LoVo (cell line): Measurements from ENCODE around the gene OSBPL2.

ENCODE experiments used
- DNase-seq: peaks from one replicate; pipeline ENCODE4 v3.0.0-alpha.2; 2016; ENCODE audit warnings: low spot score

Gene OSBPL2

DNA sequence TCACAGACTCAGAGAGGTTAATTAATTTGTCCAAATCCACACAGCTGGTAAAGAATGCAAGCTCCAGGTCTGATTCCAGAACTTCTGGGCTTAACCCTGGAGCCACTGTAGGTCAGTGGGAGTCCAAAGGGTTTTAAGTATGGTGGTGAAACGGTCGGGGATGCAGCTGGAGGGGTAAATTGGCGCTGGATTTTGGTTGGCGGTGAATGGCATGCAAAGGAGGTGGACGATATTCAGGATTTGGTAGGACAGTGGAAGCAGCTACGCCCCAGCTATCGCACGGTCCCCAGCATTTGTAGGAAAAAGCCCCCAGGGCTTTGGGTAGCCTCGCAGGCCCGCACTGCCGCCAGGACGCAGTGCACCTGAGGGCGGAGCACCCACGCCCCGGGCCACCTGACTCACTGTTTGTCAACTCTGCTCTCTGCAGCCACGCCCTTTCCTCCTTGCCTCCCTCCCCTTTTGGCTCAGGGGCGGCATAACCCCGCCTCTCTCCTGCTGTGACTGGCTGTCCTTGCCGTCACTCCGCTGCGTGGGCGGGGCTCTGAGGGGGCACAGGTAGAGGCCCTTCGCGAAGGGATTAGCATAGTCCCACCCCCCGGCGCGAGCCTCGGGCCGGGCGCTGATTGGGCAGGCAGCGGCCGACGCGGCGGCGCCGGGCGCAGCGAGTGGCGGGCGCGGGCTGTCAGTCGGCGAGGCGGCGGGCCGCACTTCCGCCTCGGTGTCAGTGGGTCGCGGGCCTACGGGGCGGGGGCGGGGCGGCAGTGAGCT, at the start of gene OSBPL2:
Gene OSBPL2, plus strand, starts transcription at position 721 of the 768 bp plus-strand sequence. CDS start 17,664 bp downstream, outside the sequence.
- DNase-seq: peak; percentile 96

DNA sequence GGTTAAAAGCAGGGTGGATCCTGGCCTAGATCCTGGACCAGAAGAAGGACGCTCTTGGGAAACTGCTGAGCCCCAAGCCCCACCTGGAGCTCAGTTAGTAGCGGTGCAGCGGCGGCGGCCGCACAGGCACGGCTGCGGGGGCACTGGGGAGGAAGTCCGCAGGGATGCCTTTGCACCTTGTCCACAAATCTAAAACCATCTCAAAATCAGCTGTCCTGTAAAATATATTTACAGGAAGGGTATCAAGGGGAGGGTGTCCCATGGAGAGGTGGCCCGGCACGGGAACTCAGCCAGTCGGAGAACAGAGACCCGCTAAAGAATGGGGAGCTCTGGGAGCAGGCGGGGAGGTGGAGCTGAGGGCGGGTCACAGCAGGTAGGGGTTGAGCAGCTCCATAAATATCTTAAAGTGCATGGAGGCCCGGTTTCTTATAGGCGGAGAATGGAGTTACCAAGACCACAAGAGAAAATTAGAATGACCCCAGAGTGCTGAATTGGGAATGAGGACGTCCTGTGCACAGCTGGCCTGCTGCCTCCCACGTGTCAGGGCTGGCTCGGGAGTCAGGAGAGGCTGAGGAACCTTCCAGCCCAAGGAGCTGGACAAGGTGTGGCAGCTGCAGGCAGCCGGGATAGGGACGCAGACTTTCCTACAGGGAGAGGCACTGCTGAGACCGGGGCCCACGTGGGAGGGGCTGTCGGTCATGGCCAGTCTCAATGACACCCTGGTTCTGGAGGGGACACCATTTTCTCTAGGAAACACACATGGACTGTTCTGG, 47.5 kb upstream of the OSBPL2 start:
- DNase-seq: no peak

DNA sequence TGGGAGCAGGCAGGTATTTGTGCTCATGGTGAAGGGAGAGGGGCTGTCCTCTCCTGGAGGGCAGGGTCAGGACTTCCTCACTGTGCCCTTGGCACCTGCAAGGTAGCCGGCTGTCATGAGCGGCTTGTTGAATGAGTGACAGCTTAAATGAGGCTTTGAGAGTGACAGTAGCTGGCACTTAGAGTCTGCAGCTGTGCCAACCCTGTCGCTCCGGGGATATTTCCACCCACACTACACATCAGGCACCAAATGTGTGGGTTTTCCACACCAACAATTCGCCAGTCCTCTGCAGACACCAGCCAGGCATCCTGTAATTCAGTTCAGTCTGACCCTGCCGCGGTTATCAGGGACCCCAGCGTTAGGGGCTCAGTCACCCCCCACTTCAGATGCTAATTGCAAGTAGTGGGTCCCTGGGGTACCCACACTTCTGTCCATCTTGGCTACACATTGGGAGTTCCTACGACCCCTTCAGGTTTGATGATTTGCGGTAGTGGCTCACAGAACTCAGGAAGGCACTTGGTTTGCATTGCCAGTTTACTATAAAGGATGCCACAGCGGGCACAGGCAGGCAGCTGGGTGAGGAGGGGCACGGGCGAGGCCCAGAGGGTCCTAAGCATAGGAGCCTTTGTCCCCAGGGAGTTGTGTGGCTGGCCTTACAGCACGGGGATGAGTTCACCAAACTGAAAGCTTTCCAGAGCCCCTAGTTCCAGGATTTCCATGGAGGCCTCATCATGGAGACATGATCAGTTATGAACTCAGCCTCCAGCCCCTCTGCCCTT, 46.4 kb upstream of the OSBPL2 start:
- DNase-seq: no peak

DNA sequence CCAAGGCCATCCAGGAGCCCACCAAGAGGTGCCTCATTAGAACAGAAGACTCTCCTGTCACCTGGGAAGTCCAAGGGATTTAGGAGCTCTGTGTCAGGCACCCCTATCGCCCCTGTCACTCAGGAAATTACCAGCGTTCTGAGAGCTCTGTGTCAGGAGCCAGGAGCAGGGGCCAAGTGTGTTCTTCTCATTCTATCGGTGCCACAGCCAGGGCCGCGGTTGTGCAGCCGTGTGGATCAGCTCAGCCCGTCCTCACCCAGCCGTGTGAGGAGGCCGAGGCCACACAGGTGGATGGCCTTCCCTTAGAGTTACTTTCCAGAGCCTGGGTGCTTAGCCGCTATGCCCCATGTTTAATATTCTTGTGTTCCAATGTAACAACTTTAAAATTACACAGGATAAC, 45.7 kb upstream of the OSBPL2 start:
- DNase-seq: no peak

DNA sequence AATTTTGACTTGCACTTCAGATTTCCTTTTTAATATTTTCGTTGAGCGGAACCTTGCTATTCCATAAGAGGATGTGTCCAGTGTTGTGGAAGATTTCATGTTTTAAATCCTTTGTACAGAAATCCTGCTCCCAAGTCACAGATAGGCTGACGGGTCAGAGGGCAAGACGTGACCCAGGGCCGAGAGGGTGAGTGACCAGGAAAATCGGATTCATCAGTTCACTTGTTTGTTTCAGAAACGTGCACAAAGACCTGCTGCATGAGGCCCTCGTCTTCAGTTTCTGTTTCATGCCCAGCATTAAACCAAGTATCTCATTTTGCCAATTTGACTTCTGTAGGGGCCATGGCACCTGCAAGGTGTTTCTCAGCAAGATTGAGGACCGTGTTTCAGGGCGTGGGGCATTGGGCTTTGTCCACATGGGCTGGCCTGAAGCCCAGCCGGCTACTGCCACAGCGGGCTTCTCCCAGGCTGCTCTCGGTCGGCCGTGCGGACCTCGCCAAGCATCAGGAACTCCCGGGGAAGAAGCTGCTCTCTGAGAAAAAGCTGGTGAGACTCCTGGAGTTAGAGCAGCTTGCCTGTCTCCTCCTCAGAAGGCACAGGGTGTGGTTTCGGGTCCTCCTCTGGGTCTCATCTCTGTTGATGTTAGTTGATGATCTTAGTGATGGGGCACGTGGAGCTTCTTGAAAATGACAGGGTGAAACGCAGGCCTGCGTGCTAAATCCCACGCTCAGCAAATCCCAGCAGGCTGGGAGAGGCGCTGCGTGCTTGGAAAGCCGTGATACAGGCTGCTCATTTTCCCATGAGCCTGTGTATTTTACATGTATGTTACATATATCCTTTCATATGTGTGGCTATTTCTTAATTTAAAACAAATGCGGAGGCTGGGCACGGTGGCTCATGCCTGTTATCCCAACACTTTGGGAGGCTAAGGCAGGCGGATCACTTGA, 45.0 kb upstream of the OSBPL2 start:
- DNase-seq: no peak

DNA sequence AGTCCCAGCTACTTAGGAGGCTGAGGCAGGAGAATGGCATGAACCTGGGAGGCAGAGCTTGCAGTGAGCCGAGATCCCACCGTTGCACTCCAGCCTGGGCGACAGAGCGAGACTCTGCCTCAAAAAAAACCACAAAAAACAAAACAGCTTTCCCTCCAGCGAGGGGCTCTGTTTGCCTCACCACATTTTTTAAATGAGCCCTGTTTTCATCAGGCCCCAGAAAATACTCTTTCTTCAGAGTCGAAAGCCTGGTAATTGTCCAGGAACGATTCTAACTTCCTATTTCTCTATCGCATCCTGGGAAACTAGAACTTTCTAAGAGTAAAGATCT, 43.3 kb upstream of the OSBPL2 start:
- DNase-seq: no peak

DNA sequence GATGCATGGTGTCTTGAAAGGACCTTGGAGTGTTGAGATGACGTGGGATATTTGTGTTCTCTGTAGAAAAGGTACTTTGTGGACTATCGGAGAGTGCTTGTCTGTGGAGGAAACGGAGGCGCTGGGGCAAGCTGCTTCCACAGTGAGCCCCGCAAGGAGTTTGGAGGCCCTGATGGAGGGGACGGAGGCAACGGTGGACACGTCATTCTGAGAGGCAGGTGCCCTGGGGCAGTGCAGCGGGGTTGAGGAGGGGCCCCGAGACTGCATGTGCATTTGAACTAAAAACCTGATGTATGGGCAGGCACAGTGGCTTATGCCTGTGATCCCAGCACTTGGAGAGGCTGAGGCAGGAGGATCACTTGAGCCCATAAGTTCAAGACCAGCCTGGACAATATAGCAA, 42.6 kb upstream of the OSBPL2 start:
- no peak for DNase-seq

DNA sequence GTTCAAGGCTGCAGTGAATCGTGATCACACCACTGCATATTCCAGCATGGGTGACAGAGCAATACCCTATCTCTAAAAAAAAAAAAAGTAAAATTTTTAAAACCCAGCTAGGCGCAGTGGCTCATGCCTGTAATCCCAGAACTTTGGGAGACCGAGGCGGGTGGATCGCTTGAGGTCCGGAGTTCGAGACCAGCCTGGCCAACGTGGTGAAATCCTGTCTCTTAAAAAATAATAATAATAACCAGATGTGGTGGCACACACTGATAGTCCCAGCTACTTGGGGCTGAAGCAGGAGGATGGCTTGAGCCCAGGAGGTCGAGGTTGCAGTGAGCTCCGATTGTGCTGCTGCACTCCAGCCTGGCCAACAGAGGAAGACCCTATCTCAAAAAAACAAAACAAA, 42.0 kb upstream of the OSBPL2 start:
- DNase-seq: no peak

DNA sequence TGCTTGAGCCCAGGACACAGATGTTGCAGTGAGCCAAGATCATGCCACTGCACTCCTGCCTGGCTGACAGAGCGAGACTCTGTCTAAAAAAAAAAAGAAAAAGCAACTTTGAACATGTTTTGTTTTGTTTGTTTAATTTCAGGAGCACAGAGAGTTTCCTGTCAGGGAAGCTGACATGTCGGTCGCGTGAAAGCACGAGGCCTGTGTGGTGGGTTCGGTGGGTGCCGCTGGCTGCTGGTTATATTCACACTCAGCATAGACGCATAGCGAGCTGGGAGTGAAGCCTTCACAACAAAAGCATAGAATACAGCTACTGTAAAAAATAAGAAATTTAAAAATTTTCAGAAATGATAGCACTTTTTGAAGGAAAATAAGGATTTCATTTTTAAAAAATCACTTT, 41.0 kb upstream of the OSBPL2 start:
- DNase-seq: no peak

DNA sequence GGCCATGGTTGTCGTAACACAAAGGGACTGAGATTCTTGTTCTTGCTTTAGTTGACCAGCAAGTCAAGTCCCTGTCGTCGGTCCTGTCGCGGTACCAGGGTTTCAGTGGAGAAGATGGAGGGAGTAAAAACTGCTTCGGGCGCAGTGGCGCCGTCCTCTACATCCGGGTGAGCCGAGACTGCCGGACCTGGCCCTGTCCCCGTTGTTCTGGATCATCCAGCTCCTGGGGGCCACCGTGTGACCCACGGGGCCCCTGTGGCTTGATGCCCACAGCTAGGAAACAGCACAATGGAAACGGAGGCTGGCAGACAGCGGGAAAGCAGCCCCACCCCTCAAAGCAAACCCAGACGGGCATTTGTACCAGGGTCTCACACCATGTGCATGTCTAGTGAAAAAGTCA, 40.5 kb upstream of the OSBPL2 start:
- no peak for DNase-seq

DNA sequence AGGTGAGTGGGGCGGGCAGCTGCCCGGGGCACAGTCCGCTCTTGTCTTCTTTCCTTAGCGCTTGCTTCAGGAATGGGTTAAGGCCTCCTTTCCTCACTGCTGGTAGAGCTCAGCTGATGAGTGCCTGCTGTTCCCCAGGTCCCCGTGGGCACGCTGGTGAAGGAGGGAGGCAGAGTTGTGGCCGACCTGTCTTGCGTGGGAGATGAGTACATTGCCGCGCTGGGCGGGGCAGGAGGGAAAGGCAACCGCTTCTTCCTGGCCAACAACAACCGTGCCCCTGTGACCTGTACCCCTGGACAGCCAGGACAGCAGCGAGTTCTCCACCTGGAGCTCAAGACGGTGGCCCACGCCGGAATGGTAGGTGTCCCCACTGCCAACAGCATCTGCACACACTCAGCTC, 39.8 kb upstream of the OSBPL2 start:
- no peak for DNase-seq

DNA sequence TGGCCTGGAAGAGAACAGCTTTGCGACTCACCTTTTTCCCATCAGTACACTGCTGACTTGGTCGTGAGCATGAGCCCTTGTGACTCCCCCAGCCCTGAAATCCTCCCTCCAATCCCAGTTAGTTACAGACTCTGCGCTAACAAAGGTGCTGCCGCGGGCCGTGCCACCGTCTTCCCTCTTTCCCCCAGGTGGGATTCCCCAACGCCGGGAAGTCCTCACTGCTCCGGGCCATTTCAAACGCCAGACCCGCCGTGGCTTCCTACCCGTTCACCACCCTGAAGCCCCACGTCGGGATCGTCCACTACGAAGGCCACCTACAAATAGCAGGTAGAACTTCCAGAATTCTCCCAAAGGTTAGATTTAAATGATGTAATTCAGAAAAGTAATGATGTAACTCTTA, 39.4 kb upstream of the OSBPL2 start:
- DNase-seq: no peak

DNA sequence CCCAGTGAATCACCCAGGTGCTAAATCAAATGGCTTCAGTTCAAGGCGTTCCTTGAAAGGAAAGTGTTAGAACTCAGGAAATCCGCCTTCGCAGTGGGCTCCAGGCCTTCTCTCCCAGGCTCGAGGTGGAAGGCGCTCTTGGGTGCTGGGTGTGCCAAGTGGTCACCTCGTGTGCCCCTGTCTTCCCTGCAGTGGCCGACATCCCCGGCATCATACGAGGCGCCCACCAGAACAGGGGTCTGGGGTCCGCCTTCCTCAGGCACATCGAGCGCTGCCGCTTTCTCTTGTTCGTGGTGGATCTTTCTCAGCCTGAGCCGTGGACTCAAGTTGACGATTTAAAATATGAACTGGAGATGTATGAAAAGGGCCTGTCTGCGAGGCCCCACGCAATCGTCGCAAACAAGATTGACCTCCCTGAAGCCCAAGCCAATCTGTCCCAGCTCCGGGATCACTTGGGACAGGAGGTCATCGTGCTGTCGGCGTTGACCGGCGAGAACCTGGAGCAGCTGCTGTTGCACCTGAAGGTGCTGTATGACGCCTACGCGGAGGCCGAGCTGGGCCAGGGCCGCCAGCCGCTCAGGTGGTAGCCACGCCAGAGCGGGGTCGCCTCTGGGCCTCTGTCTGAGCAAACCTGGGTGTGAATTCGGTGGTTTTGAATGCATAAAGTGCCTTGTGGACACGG, 37.7 kb upstream of the OSBPL2 start:
- no peak for DNase-seq

DNA sequence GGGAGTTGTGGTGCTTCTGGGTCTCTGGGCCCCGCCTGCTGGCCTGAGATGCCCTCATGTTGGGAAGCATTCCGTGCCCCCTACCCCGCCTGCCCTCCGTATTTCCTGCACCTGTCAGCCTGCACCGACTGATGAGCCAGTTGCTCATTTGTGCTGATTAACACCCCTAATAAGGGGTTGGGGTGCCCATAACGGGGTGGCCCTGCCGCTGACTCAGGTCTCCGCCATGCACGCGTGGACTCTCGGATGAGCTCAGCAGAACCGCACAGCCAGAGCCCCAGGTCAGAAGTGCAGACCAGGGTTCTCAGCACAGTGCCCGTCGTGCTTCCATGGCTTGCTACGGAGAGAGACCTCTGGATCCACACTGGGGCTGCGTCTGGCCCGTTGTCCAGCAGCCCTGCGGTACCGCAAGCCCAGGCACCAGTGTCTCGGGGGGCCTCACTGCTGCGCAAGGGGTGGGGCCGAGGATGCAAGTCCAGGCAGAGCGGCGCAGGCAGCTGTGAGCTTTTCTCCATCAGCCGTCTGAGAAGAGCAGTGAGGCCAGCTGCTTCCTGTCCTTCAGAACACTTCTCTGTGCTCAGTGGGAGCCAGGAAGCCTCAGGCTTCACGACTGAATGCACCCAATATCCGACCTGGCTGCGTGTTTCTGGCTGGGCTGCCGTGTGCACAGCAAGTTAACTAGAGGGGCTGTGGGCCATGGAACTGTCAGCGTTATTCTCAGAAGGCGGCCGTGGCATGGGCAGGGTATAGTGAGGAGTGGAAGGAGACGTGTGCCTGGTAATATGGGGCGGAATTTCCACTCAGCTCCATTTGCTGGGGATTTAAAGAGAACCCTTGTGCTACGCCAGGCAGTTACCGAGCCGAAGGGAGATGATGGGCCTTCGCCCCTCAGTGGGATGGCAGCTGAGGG, 36.9 kb upstream of the OSBPL2 start:
- no peak for DNase-seq

DNA sequence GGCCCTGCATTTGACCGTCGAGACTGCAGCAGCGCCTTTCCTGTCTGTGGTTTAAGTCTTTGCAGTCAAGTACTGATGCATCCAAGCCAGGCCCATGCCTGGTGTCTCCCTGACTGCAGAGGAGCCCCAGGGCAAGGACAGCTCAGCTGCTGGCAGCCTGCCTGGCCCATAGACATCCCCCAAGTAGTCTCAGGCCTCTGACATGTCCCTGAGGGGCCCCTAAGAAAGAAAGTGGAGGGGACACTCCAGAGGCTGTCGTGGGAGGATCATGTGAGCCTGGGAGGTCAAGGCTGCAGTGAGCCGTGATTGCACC, 36.3 kb upstream of the OSBPL2 start:
- no peak for DNase-seq

DNA sequence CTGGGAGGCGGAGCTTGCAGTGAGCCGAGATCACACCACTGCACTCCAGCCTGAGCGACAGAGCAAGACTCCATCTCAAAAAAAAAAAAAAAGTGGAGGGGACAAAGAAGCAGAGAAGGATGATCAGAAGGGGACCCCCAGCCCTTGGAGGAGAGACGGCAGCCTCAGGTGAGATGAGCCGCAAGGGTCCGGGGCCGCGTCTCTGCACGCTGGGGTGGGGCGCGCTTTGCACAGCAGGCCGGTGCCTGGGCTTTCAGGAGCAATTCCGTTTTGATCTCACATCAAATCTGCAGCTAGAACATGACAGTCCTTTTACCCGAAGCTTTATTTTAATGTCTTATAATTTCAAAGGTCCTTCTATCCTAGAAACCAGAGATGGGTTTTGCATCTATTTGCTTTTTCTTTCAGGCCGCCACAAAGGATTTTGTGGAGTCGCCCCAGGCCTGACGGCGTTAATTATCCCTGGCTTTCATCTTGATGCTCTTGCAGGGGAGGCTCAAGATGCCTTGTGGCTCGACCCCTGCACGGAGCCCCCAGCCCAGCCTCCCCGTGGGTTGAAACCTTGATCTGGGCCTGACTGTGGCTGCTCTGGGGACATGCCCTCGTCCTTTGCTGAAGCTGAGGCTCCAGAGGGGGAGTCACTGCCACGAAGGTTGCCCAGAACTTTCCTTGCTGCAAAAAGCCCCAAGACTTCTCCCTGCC, 35.5 kb upstream of the OSBPL2 start:
- no peak for DNase-seq

DNA sequence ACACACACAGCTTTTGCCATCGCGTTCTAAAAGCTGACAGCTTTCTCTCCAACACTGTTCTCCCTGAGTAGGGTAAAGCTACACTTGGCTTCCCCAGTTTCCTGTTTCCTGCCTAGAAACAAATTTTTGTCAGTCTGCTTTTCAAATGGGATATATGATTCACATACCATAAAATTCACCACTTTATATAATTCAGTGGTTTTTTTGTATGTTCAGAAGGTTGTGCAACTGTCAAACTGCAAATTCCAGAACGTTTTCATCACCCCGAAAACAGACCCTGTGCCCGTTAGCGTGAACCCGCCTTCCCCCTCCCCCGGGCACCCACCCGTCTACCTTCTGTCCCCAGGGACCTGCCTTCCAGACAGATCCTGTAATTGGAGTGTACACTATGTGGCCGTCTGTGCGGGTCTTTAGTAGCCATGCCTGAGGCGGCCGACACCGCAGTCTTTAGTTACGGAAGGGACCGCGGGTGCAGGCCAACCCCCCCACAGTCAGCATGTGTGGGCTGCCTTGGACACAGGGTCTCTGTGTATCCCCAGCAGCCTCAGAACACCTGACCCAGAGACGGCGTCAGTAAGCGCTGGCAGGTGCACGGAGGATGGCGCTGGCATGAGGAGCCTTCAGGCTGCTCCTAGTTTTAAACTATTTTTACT, 34.8 kb upstream of the OSBPL2 start:
- DNase-seq: no peak

DNA sequence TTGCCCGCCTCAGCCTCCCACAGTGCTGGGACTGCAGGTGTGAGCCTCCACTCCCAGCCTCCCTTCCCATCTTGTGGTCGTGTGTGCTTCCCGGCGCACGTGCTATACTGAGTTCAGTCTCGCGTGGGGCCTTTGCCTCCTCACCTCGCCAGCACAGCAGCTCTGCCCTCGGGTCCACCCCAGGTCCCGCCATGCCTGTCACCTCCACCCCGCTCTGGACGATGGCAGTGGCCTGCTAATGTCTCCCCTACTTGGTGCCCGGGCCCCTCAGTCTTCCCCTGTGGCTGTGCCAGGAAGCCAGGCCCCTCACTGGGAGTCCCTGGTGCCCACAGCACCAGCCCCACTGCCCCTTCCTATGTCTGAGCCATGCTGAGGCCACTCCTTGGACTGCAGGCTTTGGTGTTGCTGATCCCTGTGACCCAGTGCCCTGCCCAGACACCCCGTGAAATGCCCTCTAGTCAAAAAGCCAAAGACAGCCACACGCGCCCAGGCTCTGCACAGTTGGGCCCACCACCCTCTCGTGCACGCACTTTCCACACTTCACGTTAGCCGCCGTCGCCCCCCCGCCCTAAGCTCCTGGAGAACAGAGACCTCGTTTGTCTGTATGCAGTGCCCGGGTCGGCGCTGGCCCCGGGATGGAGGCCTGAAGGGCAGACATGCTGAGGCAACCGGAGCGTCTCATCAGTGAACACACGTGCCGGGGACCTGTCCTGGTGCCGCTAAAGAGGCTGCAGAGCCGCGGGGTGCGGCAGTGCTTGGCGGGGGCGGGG, 32.5 kb upstream of the OSBPL2 start:
- DNase-seq: no peak
